Muscle of arm (tissue), 12 donors: ENCODE data around the gene UTF1. TPM values are rescaled to one million over a fixed set of nuclear protein-coding genes. Genes with fewer than 3 reads are reported as not detected.
"Not testable (repeated sequence)": the region's sequence is repeated elsewhere in the genome, so short reads cannot be mapped to it uniquely, and the experiment has no call there.

Source experiments
- DNase-seq: peaks from one replicate; pipeline ENCODE4 v3.0.0-alpha.2; 2013
- polyA plus RNA-seq, 12 donors: library from polyadenylated mRNA; unstranded; fragments of 120-200 nt; gene quantifications; one replicate each; pipeline ENCODE4 v1.2.1, GENCODE V29; 2013; ENCODE audit not compliant: insufficient read length in 12 of 12

The UTF1 gene
- polyA plus RNA-seq, 12 donors: not detected

DNA sequence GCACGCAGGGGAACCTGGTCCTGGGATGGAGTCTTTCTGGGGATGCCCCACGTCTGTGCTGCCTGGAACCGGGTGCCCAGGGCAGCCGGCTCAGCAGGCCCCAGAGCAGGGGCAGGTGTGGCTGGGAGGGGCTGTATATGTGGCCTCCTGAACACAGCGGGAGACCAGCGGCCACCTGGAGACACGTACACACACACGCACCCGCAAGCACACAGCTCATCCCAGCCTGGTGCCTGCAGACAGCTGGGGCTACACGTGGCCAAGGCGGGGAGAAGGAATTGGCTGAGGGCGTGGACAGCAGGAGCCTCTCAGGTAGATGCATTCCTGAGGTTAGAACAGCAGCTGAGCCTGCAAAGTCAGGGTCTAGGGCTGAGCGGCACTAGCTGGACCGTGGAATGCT, 32.7 kb downstream of the UTF1 start:
- no peak for DNase-seq

DNA sequence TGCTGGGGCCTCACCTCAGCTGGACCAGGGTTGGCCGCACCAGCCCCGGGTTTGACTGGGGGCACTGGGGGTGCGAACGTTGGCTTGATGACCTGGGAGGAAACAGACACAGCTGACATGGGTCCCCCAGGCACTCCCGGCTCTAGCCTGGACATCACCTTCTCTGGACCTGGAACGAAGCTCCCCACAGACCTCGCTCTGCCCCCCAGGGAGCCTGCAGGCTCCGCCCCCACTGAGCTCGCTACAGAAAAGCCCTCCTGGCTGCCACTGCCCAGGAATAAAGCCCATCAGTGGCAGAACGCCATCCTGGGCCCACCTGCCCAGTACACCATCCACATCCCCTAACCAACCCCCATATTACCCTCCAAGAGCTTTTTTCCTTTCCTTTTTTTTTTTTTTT, 33.7 kb downstream of the UTF1 start:
- DNase-seq: no peak

GRCh38 chr10:133264461-133264860, 34.4 kb downstream of the UTF1 start:
- no peak for DNase-seq

GRCh38 chr10:133265052-133265451, 35.0 kb downstream of the UTF1 start:
- DNase-seq: not testable (repeated sequence)

GRCh38 chr10:133266056-133266795, 36.2 kb downstream of the UTF1 start:
- no peak for DNase-seq

- no peak for DNase-seq
Observed at GRCh38 chr10:133267293-133267692, 37.3 kb downstream of the UTF1 start.

GRCh38 chr10:133267829-133268228, 37.8 kb downstream of the UTF1 start:
- DNase-seq: no peak

DNA sequence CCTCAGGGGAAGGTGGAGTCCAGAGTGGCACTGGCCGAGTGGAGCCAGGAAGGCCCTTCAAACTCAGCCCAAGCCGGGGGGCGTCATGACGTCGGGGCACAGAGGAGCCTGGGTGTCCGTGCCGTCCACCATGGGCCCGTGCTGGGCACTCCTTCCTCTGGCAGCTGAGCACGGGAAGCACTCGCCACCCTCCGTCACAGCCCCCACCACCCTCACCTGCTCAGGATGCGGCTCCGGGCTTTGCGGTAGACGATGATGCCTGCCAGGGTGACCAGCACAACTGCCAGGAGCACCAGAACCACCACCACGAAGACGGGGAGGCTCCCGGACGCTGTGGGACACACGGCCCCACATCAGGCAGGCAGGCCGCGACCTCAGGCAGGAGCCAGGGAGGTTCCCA, 38.5 kb downstream of the UTF1 start:
- DNase-seq: no peak

GRCh38 chr10:133269367-133269766, 39.4 kb downstream of the UTF1 start:
- no peak for DNase-seq

DNA sequence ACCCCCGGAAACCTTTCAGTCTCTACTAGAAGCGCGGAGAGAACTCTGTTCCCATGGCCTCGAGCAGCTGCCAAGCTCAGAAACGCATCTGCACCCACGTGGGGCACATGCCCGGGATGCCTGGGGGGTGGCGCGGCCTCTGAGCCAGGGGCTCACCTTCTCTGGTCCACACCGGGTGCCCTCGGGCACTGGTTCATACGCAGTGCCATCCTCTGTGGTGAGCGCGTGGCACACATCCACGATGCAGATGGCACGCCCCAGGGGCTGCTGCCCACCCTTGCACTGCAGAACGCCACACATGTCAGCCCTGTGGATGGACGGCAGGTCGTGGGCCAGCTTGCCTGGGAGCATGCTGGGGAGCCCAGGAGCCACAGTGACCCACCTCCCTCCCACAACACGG, 40.2 kb downstream of the UTF1 start:
- no peak for DNase-seq

- DNase-seq: no peak
Observed at GRCh38 chr10:133270773-133271297, 40.8 kb downstream of the UTF1 start.

- no peak for DNase-seq
Observed at GRCh38 chr10:133271521-133272300, 41.7 kb downstream of the UTF1 start.

GRCh38 chr10:133272301-133272963, 42.4 kb downstream of the UTF1 start:
- no peak for DNase-seq

GRCh38 chr10:133272964-133273420, 43.0 kb downstream of the UTF1 start:
- DNase-seq: no peak

- no peak for DNase-seq
Observed at GRCh38 chr10:133273534-133274143, 43.6 kb downstream of the UTF1 start.

- no peak for DNase-seq
Observed at GRCh38 chr10:133274751-133275683, 45.0 kb downstream of the UTF1 start.

DNA sequence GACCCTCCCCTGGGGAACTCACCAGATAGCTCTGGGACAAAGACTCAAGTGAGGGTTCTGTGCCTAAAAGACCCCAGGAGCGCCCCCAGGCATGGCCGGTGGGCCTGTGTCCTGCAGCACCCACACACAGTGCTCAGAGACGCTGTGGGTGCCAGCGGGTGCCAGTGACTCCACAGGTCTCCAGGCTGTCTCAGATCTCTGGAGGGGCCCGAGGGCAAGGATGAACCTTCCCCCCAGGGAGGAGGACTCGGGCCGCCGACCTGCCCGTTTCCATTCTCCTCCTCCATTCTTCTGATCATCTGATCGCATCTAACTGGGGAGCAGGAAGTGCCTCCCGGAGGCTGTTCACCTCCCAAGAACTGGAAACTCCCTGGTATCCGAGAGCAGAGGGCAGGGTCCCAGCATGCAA, 45.7 kb downstream of the UTF1 start:
- no peak for DNase-seq

GRCh38 chr10:133276100-133276434, 46.0 kb downstream of the UTF1 start:
- DNase-seq: no peak

- no peak for DNase-seq
Observed at GRCh38 chr10:133276435-133277201, 46.6 kb downstream of the UTF1 start, which contains the start of gene ADAM8. TSS of gene ADAM8 (minus strand) at chr10:133276868. CDS start at chr10:133276817, 51 bp downstream.
